ENCODE results near the gene RPP14. TPM values are rescaled to one million over a fixed set of nuclear protein-coding genes. Genes with fewer than 3 reads are reported as not detected.

Gene RPP14
- total and polyA plus RNA-seq, 2 donors (not counting 3 experiments of a cell fraction or from before 2014, with no cell fraction given) = 11.9 to 18.1 TPM

GRCh38 chr3:58341376-58341775 is 35.3 kb downstream of the RPP14 start:
- no peak overlapping the region for H3K9ac ChIP-seq (replicated peaks; ENCODE audit: extremely low read depth, insufficient read depth, low read length)
- no peak for FAIRE-seq
- no peaks in the 10 kb centered on the region for H3K9me3 ChIP-seq (replicated peaks; ENCODE audit: control insufficient read depth, insufficient read depth, low read length)
- no peak overlapping the region for H2AFZ ChIP-seq (ENCODE audit: low read depth, low read length)
- BruUV-seq (replicated peaks) = no TSS peak
- no peaks in the 10 kb centered on the region for H3K27me3 ChIP-seq (ENCODE audit: control insufficient read depth in 2 of 2, insufficient read depth in 2 of 2, low read length in 2 of 2)
- no peak overlapping the region for H3K4me2 ChIP-seq (ENCODE audit: insufficient read depth, low read length)
- no peaks in the 10 kb centered on the region for H3K4me1 ChIP-seq (ENCODE audit: control insufficient read depth, extremely low read depth, insufficient read depth, low read length)
- no peak for DNase-seq (ENCODE audit: low read depth, low spot score)
- CTCF ChIA-PET = interaction anchor here (0.8 to 1.1 kb wide), 3 partner anchors 8 to 74 kb away, joined by 3 read pairs; no protein-coding TSS in a partner anchor
- no peak for TF ChIP-seq GATA2 (IDR thresholded peaks at IDR 0.05; ENCODE audit: insufficient read depth, insufficient read length, low read depth, low read length)
- TF ChIP-seq MYC (IDR thresholded peaks at IDR 0.05; ENCODE audit: low read depth, low read length) = no peak
- TF ChIP-seq JUN (IDR thresholded peaks at IDR 0.05; ENCODE audit: borderline replicate concordance, insufficient read depth, insufficient read length, low read depth) = no peak
- no peak for TF ChIP-seq FOS (IDR thresholded peaks at IDR 0.05; ENCODE audit: borderline replicate concordance, insufficient read depth, low read length)
- no peak for TF ChIP-seq POLR2AphosphoS5 (IDR thresholded peaks at IDR 0.05; ENCODE audit: insufficient read depth, low read depth, low read length)
- TF ChIP-seq EZH2 (IDR thresholded peaks at IDR 0.05; ENCODE audit: borderline replicate concordance, low read depth, low read length, severe bottlenecking) = no peak
- TF ChIP-seq, protein P1, sequence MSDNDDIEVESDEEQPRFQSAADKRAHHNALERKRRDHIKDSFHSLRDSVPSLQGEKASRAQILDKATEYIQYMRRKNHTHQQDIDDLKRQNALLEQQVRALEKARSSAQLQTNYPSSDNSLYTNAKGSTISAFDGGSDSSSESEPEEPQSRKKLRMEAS (IDR thresholded peaks at IDR 0.05; ENCODE audit: insufficient read depth, insufficient read length) = no peak
- TF ChIP-seq CTCF (IDR thresholded peaks at IDR 0.05; ENCODE audit: extremely low read depth in 1 of 2, insufficient read depth in 1 of 2, low read depth in 1 of 2, low read length in 2 of 2) = no peak
- no peak for TF ChIP-seq POLR2A (IDR thresholded peaks at IDR 0.05; ENCODE audit: low read depth, low read length)
- dilution Hi-C loops (cut with MboI; ENCODE audit: extremely low pct_ligation_motif_present, low sequenced_read_pairs) = no loop called here
- H3K79me2 ChIP-seq (ENCODE audit: control insufficient read depth, insufficient read depth, low read length) = no peaks in the 10 kb centered on the region
- H3K36me3 ChIP-seq (ENCODE audit: control insufficient read depth in 2 of 2, extremely low read depth in 1 of 2, insufficient read depth in 2 of 2, low read length in 2 of 2) = no peaks in the 10 kb centered on the region
- intact Hi-C loops (cut with micrococcal nuclease) = no loop called here
- no peaks in the 10 kb centered on the region for H4K20me1 ChIP-seq (replicated peaks; ENCODE audit: control insufficient read depth, extremely low read depth, insufficient read depth, low read length)
- no peaks in the 10 kb centered on the region for H3K9me1 ChIP-seq (replicated peaks; ENCODE audit: control insufficient read depth, extremely low read depth, insufficient read depth, low read length)
- H3K4me3 ChIP-seq (replicated peaks in 1 of 3; ENCODE audit: insufficient read depth in 1 of 3, low read depth in 1 of 3, low read length in 3 of 3) = no peak overlapping the region
- POLR2A ChIA-PET = no interaction called here
- no peak overlapping the region for H3K27ac ChIP-seq (ENCODE audit: insufficient read depth, low read depth, low read length)

All from endothelial cell of umbilical vein (primary cell).